ENCODE measurements around the gene RAB3GAP2. TPM values are rescaled to one million over a fixed set of nuclear protein-coding genes. Genes with fewer than 3 reads are reported as not detected.

RAB3GAP2 gene
- total and polyA plus RNA-seq, 4 experiments from 2014 or later = 24.1 to 44.9 (median 37.8) TPM

GRCh38 chr1:220188538-220188937, 83.7 kb downstream of the RAB3GAP2 start:
- Histone ChIP-seq H3K36me3 (ENCODE audit: insufficient read depth, low read length) (peaks cover 36% of the 10 kb centered on the region), H3K9me3 (ENCODE audit: control insufficient read depth in 1 of 2, low read length in 2 of 2) (no peaks in the 10 kb centered on the region), H3K27me3 (ENCODE audit: insufficient read depth, low read length) (no peaks in the 10 kb centered on the region), H3K4me3 (ENCODE audit: low read length in 2 of 2) (no peak overlapping the region), H3K27ac (ENCODE audit: low read depth, low read length) (no peak overlapping the region), H3K4me1 (ENCODE audit: insufficient read depth, low read length) (no peaks in the 10 kb centered on the region)
- Mint-ChIP-seq H3K4me3 (no peak overlapping the region), H3K4me1 (peaks cover 0 to 3% (median under 1%) of the 10 kb centered on the region in 4 donors), H3K36me3 (peaks cover 26 to 56% of the 10 kb centered on the region in 2 donors), H3K27me3 (no peaks in the 10 kb centered on the region), H3K9me3 (no peaks in the 10 kb centered on the region), H3K27ac (no peak overlapping the region)
- intact Hi-C loops (cut with micrococcal nuclease) = loop anchor here (5.0 kb wide), 1 partner anchor 589 kb away; no protein-coding TSS in a partner anchor
- DNase-seq = no peak
- CTCF ChIA-PET (ENCODE audit: partially characterized antibody) = interaction anchor here (0.7 to 1.5 kb wide), 3 partner anchors 13 to 17 kb away, joined by 3 to 4 read pairs (median 3); no protein-coding TSS in a partner anchor
- POLR2A ChIA-PET (ENCODE audit: partially characterized antibody) = no interaction called here

GRCh38 chr1:220186752-220187151, 85.5 kb downstream of the RAB3GAP2 start:
- Histone ChIP-seq H3K27me3 (ENCODE audit: insufficient read depth, low read length) (no peaks in the 10 kb centered on the region), H3K36me3 (ENCODE audit: insufficient read depth, low read length) (peaks cover 33% of the 10 kb centered on the region), H3K4me1 (ENCODE audit: insufficient read depth, low read length) (no peaks in the 10 kb centered on the region), H3K9me3 (ENCODE audit: control insufficient read depth in 1 of 2, low read length in 2 of 2) (no peaks in the 10 kb centered on the region), H3K4me3 (ENCODE audit: low read length in 2 of 2) (no peak overlapping the region), H3K27ac (ENCODE audit: low read depth, low read length) (no peak overlapping the region)
- Mint-ChIP-seq H3K4me3 (no peak overlapping the region), H3K27me3 (no peaks in the 10 kb centered on the region), H3K27ac (no peak overlapping the region), H3K4me1 (peaks cover 0 to 3% (median 2%) of the 10 kb centered on the region in 4 donors), H3K9me3 (no peaks in the 10 kb centered on the region), H3K36me3 (peaks cover 26 to 52% of the 10 kb centered on the region in 2 donors)
- ChIA-PET CTCF (ENCODE audit: partially characterized antibody) (interaction anchor here (0.5 to 2.2 kb wide), 3 partner anchors 9 to 546 kb away, joined by 3 to 7 read pairs (median 5); no protein-coding TSS in a partner anchor), POLR2A (ENCODE audit: partially characterized antibody) (no interaction called here)
- intact Hi-C loops (cut with micrococcal nuclease) = loop anchor here (5.0 kb wide), 1 partner anchor 591 kb away; no protein-coding TSS in a partner anchor
- DNase-seq = no peak

GRCh38 chr1:220184506-220184905, 87.7 kb downstream of the RAB3GAP2 start:
- Mint-ChIP-seq H3K27me3 (no peaks in the 10 kb centered on the region), H3K27ac (peak overlapping the region in 1 of 7 donors; percentile 43), H3K9me3 (no peaks in the 10 kb centered on the region), H3K4me1 (peaks cover 0 to 3% (median under 1%) of the 10 kb centered on the region in 4 donors), H3K4me3 (no peak overlapping the region), H3K36me3 (peaks cover 41 to 61% of the 10 kb centered on the region in 2 donors)
- peaks cover 30% of the 10 kb centered on the region for H3K36me3 ChIP-seq (ENCODE audit: insufficient read depth, low read length)
- no peak overlapping the region for H3K27ac ChIP-seq (ENCODE audit: low read depth, low read length)
- H3K9me3 ChIP-seq (ENCODE audit: control insufficient read depth in 1 of 2, low read length in 2 of 2) = no peaks in the 10 kb centered on the region
- H3K4me1 ChIP-seq (ENCODE audit: insufficient read depth, low read length) = no peaks in the 10 kb centered on the region
- no peaks in the 10 kb centered on the region for H3K27me3 ChIP-seq (ENCODE audit: insufficient read depth, low read length)
- no peak for DNase-seq
- CTCF ChIA-PET (ENCODE audit: partially characterized antibody) = no interaction called here
- H3K4me3 ChIP-seq (ENCODE audit: low read length in 2 of 2) = no peak overlapping the region
- intact Hi-C loops (cut with micrococcal nuclease) = no loop called here
- POLR2A ChIA-PET (ENCODE audit: partially characterized antibody) = no interaction called here

GRCh38 chr1:220182656-220183055, 89.6 kb downstream of the RAB3GAP2 start:
- H3K27ac ChIP-seq (ENCODE audit: low read depth, low read length) = no peak overlapping the region
- intact Hi-C loops (cut with micrococcal nuclease) = no loop called here
- H3K36me3 Mint-ChIP-seq = peaks cover 44 to 61% of the 10 kb centered on the region in 2 donors

GRCh38 chr1:220182111-220182510, 90.1 kb downstream of the RAB3GAP2 start:
- CTCF ChIA-PET (ENCODE audit: partially characterized antibody) = no interaction called here
- intact Hi-C loops (cut with micrococcal nuclease) = no loop called here

More at GRCh38 chr1:220182656-220183055, 89.6 kb downstream of the RAB3GAP2 start:
- Histone ChIP-seq H3K9me3 (ENCODE audit: control insufficient read depth in 1 of 2, low read length in 2 of 2) (no peaks in the 10 kb centered on the region), H3K36me3 (ENCODE audit: insufficient read depth, low read length) (peaks cover 18% of the 10 kb centered on the region), H3K27me3 (ENCODE audit: insufficient read depth, low read length) (no peaks in the 10 kb centered on the region), H3K4me3 (ENCODE audit: low read length in 2 of 2) (no peak overlapping the region), H3K4me1 (ENCODE audit: insufficient read depth, low read length) (no peaks in the 10 kb centered on the region)
- POLR2A ChIA-PET (ENCODE audit: partially characterized antibody) = no interaction called here
- CTCF ChIA-PET (ENCODE audit: partially characterized antibody) = no interaction called here
- H3K27ac Mint-ChIP-seq = peak overlapping the region in 4 of 7 donors; percentile 2 to 62 (median 18)
- no peak for DNase-seq
- H3K4me1 Mint-ChIP-seq = peaks cover 0 to 7% (median 2%) of the 10 kb centered on the region in 4 donors
- H3K27me3 Mint-ChIP-seq = no peaks in the 10 kb centered on the region
- H3K9me3 Mint-ChIP-seq = no peaks in the 10 kb centered on the region
- no peak overlapping the region for H3K4me3 Mint-ChIP-seq

GRCh38 chr1:220176540-220176939, 95.7 kb downstream of the RAB3GAP2 start:
- POLR2A ChIA-PET (ENCODE audit: partially characterized antibody) = no interaction called here
- peaks cover 0 to 8% (median 5%) of the 10 kb centered on the region in 4 donors for H3K4me1 Mint-ChIP-seq
- peaks cover 76 to 78% of the 10 kb centered on the region in 2 donors for H3K36me3 Mint-ChIP-seq
- H3K4me3 Mint-ChIP-seq = peak overlapping the region in 1 of 8 donors; percentile 21
- no peaks in the 10 kb centered on the region for H3K27me3 ChIP-seq (ENCODE audit: insufficient read depth, low read length)
- no peak overlapping the region for H3K4me3 ChIP-seq (ENCODE audit: low read length in 2 of 2)
- DNase-seq = no peak
- no peak overlapping the region for H3K27ac ChIP-seq (ENCODE audit: low read depth, low read length)
- H3K9me3 ChIP-seq (ENCODE audit: control insufficient read depth in 1 of 2, low read length in 2 of 2) = no peaks in the 10 kb centered on the region
- peaks cover 0 to 2% (median 0%) of the 10 kb centered on the region in 8 donors for H3K9me3 Mint-ChIP-seq
- H3K27me3 Mint-ChIP-seq = no peaks in the 10 kb centered on the region
- H3K4me1 ChIP-seq (ENCODE audit: insufficient read depth, low read length) = no peaks in the 10 kb centered on the region
- peak overlapping the region in 3 of 7 donors; percentile 29 to 58 (median 39) for H3K27ac Mint-ChIP-seq
- intact Hi-C loops (cut with micrococcal nuclease) = no loop called here
- CTCF ChIA-PET (ENCODE audit: partially characterized antibody) = interaction anchor here (1.2 kb wide), 1 partner anchor 15 kb away, joined by 4 read pairs; no protein-coding TSS in a partner anchor
- peaks cover 22% of the 10 kb centered on the region for H3K36me3 ChIP-seq (ENCODE audit: insufficient read depth, low read length)

More at GRCh38 chr1:220182111-220182510, 90.1 kb downstream of the RAB3GAP2 start:
- POLR2A ChIA-PET (ENCODE audit: partially characterized antibody) = no interaction called here
- H3K27ac Mint-ChIP-seq = peak overlapping the region in 2 of 7 donors; percentile 0 to 62
- no peak overlapping the region for H3K27ac ChIP-seq (ENCODE audit: low read depth, low read length)
- H3K36me3 Mint-ChIP-seq = peaks cover 45 to 61% of the 10 kb centered on the region in 2 donors
- H3K4me3 ChIP-seq (ENCODE audit: low read length in 2 of 2) = no peak overlapping the region
- H3K9me3 Mint-ChIP-seq = no peaks in the 10 kb centered on the region
- peaks cover 0 to 7% (median 2%) of the 10 kb centered on the region in 4 donors for H3K4me1 Mint-ChIP-seq
- H3K4me3 Mint-ChIP-seq = no peak overlapping the region
- H3K36me3 ChIP-seq (ENCODE audit: insufficient read depth, low read length) = peaks cover 16% of the 10 kb centered on the region
- H3K9me3 ChIP-seq (ENCODE audit: control insufficient read depth in 1 of 2, low read length in 2 of 2) = no peaks in the 10 kb centered on the region
- H3K4me1 ChIP-seq (ENCODE audit: insufficient read depth, low read length) = no peaks in the 10 kb centered on the region
- H3K27me3 ChIP-seq (ENCODE audit: insufficient read depth, low read length) = no peaks in the 10 kb centered on the region
- no peaks in the 10 kb centered on the region for H3K27me3 Mint-ChIP-seq
- DNase-seq = no peak

GRCh38 chr1:220170836-220171526, 101.3 kb downstream of the RAB3GAP2 start:
- DNase-seq = no peak
- Histone ChIP-seq H3K4me3 (ENCODE audit: low read length in 2 of 2) (no peak overlapping the region), H3K27me3 (ENCODE audit: insufficient read depth, low read length) (no peaks in the 10 kb centered on the region), H3K27ac (ENCODE audit: low read depth, low read length) (no peak overlapping the region), H3K9me3 (ENCODE audit: control insufficient read depth in 1 of 2, low read length in 2 of 2) (no peaks in the 10 kb centered on the region), H3K36me3 (ENCODE audit: insufficient read depth, low read length) (peaks cover 41% of the 10 kb centered on the region), H3K4me1 (ENCODE audit: insufficient read depth, low read length) (no peaks in the 10 kb centered on the region)
- Mint-ChIP-seq H3K4me1 (peaks cover 0 to 2% (median 0%) of the 10 kb centered on the region in 4 donors), H3K4me3 (no peak overlapping the region), H3K36me3 (peaks cover 73 to 75% of the 10 kb centered on the region in 2 donors), H3K27me3 (no peaks in the 10 kb centered on the region), H3K9me3 (peaks cover 0 to 4% (median 0%) of the 10 kb centered on the region in 8 donors), H3K27ac (peak overlapping the region in 1 of 7 donors; percentile 65)
- CTCF ChIA-PET (ENCODE audit: partially characterized antibody) = interaction anchor here (1.1 kb wide), 1 partner anchor 16 kb away, joined by 3 read pairs; no protein-coding TSS in a partner anchor
- intact Hi-C loops (cut with micrococcal nuclease) = no loop called here
- POLR2A ChIA-PET (ENCODE audit: partially characterized antibody) = no interaction called here

Measured in CD4-positive, alpha-beta memory T cell (primary cell).